HG02981 (cell line): ENCODE measurements around the gene NEK8.
A peak's percentile ranks its signal among the peaks of the same experiment; 100 is the strongest.
"Not testable (repeated sequence)": the region's sequence is repeated elsewhere in the genome, so short reads cannot be mapped to it uniquely, and the experiment has no call there.

ENCODE experiments used
- ATAC-seq: cut with Tn5 transposase; IDR thresholded peaks from one replicate; pipeline ENCODE4 v1.9.1; 2021; ENCODE audit warnings: mild to moderate bottlenecking, moderate library complexity; ENCODE audit not compliant: unreplicated experiment

NEK8 gene

GRCh38 chr17:28760601-28761562, 32.3 kb downstream of the NEK8 start:
- ATAC-seq, result no peak

- peak; percentile 52 for ATAC-seq
Observed at GRCh38 chr17:28763137-28763799, 34.7 kb downstream of the NEK8 start.

GRCh38 chr17:28763804-28764266, 35.2 kb downstream of the NEK8 start:
- no peak for ATAC-seq

GRCh38 chr17:28765038-28765437, 36.5 kb downstream of the NEK8 start:
- no peak for ATAC-seq

GRCh38 chr17:28773736-28774135, 45.1 kb downstream of the NEK8 start:
- ATAC-seq, result no peak

GRCh38 chr17:28774206-28774605, 45.6 kb downstream of the NEK8 start:
- no peak for ATAC-seq

GRCh38 chr17:28777178-28777577, 48.6 kb downstream of the NEK8 start:
- no peak for ATAC-seq

- ATAC-seq, result not testable (repeated sequence)
Observed at GRCh38 chr17:28779601-28780000, 51.0 kb downstream of the NEK8 start.

GRCh38 chr17:28783161-28783560, 54.6 kb downstream of the NEK8 start:
- no peak for ATAC-seq

- no peak for ATAC-seq
Observed at GRCh38 chr17:28788100-28788499, 59.5 kb downstream of the NEK8 start.
